Neuronal stem cell (in vitro differentiated cells): ENCODE results near the gene RBMS3.

Source experiments
- DNase-seq: peaks from one replicate; pipeline ENCODE4 v3.0.0-alpha.2; 2013; ENCODE audit warnings: low spot score
- H2AFZ ChIP-seq: one replicate; pipeline ENCODE4 v1.6.1; 2013; ENCODE audit warnings: mild to moderate bottlenecking, low read length, inconsistent platforms
- H2AK5ac ChIP-seq: 2 replicates; pipeline ENCODE4 v1.6.1; 2013; ENCODE audit warnings: low read depth, mild to moderate bottlenecking, inconsistent platforms, low read length, moderate library complexity, mixed read lengths
- H2BK120ac ChIP-seq: 2 replicates; pipeline ENCODE4 v1.6.1; 2013; ENCODE audit warnings: low read depth, mild to moderate bottlenecking, inconsistent platforms, low read length, moderate library complexity, mixed read lengths
- H2BK12ac ChIP-seq: one replicate; pipeline ENCODE4 v1.6.1; 2013; ENCODE audit warnings: low read length, inconsistent platforms
- H2BK15ac ChIP-seq: 2 replicates; pipeline ENCODE4 v1.6.1; 2013; ENCODE audit warnings: mild to moderate bottlenecking, low read length, inconsistent platforms, mixed read lengths
- H2BK5ac ChIP-seq: one replicate; pipeline ENCODE4 v1.6.1; 2013; ENCODE audit warnings: inconsistent platforms, mild to moderate bottlenecking, low read length, moderate library complexity
- H3K14ac ChIP-seq: one replicate; pipeline ENCODE4 v1.6.1; 2013; ENCODE audit warnings: low read length, inconsistent platforms
- H3K18ac ChIP-seq: 2 replicates; pipeline ENCODE4 v1.6.1; 2013; ENCODE audit warnings: low read length, inconsistent platforms
- H3K23ac ChIP-seq: 2 replicates; pipeline ENCODE4 v1.6.1; 2013; ENCODE audit warnings: low read depth, mild to moderate bottlenecking, mixed read lengths, low read length, inconsistent platforms; ENCODE audit not compliant: poor library complexity
- H3K27ac ChIP-seq: replicated peaks from 3 replicates; pipeline ENCODE4 v1.5.1; 2013; ENCODE audit warnings: low read length, inconsistent platforms
- H3K27me3 ChIP-seq, 3 experiments: 2 replicates each; pipeline ENCODE4 v1.6.1; 2013; ENCODE audit warnings: low read length in 3 of 3, mild to moderate bottlenecking in 2 of 3, inconsistent platforms in 1 of 3, low read depth in 1 of 3, mixed read lengths in 1 of 3, moderate library complexity in 1 of 3; ENCODE audit not compliant: control insufficient read depth in 3 of 3, insufficient read depth in 3 of 3
- H3K36me3 ChIP-seq, 2 donors: replicated peaks in 1 of 2; 2 replicates each; pipeline ENCODE4 v1.6.1; 2013; ENCODE audit warnings: low read length in 2 of 2; ENCODE audit not compliant: control insufficient read depth in 2 of 2, insufficient read depth in 2 of 2
- H3K4ac ChIP-seq: 2 replicates; pipeline ENCODE4 v1.6.1; 2013; ENCODE audit warnings: inconsistent platforms, mild to moderate bottlenecking, low read length, moderate library complexity
- H3K4me1 ChIP-seq, 2 donors: 1 replicate in 1 of 2; 2 replicates in 1 of 2; pipeline ENCODE4 v1.6.1; 2013; ENCODE audit warnings: low read length in 2 of 2, low read depth in 1 of 2; ENCODE audit not compliant: control insufficient read depth in 2 of 2, insufficient read depth in 1 of 2
- H3K4me2 ChIP-seq: one replicate; pipeline ENCODE4 v1.6.1; 2013; ENCODE audit warnings: mild to moderate bottlenecking, low read length, inconsistent platforms; ENCODE audit not compliant: insufficient read depth, poor library complexity, severe bottlenecking
- H3K4me3 ChIP-seq, 2 donors: 2 replicates each; pipeline ENCODE4 v1.5.1; 2013; ENCODE audit warnings: low read length in 2 of 2, mild to moderate bottlenecking in 2 of 2, inconsistent platforms in 1 of 2, moderate library complexity in 1 of 2
- H3K79me1 ChIP-seq: one replicate; pipeline ENCODE4 v1.6.1; 2013; ENCODE audit warnings: low read depth, mild to moderate bottlenecking, inconsistent platforms, low read length, moderate library complexity
- H3K9ac ChIP-seq: one replicate; pipeline ENCODE4 v1.6.1; 2013; ENCODE audit warnings: mild to moderate bottlenecking, low read depth, low read length, inconsistent platforms; ENCODE audit not compliant: poor library complexity
- H3K9me3 ChIP-seq, 2 donors: replicated peaks in 1 of 2; 2 replicates each; pipeline versions ENCODE3 to v1.6.1; 2013; ENCODE audit warnings: low read length in 2 of 2, mild to moderate bottlenecking in 2 of 2, inconsistent platforms in 1 of 2, low read depth in 1 of 2, mixed read lengths in 1 of 2, moderate library complexity in 1 of 2; ENCODE audit not compliant: control insufficient read depth in 2 of 2, insufficient read depth in 1 of 2
- H4K8ac ChIP-seq: one replicate; pipeline ENCODE4 v1.6.1; 2013; ENCODE audit warnings: low read depth, mild to moderate bottlenecking, inconsistent platforms, low read length, moderate library complexity
- H4K91ac ChIP-seq: one replicate; pipeline ENCODE4 v1.6.1; 2013; ENCODE audit warnings: low read length, low read depth, mild to moderate bottlenecking, inconsistent platforms; ENCODE audit not compliant: poor library complexity
- WGBS, 2 donors: extraction: QIAGEN DNeasy Blood & Tissue Kit; methylation state at CpG; one replicate each; pipeline ENCODE4 v1.1.7; 2013; ENCODE audit warnings: missing lambda C conversion rate in 2 of 2, mixed read lengths in 1 of 2; ENCODE audit not compliant: insufficient read length in 2 of 2, insufficient replicate concordance in 1 of 2; ENCODE audit errors: extremely low coverage in 2 of 2; 5-methylcytosine and 5-hydroxymethylcytosine counted together

RBMS3 gene

DNA sequence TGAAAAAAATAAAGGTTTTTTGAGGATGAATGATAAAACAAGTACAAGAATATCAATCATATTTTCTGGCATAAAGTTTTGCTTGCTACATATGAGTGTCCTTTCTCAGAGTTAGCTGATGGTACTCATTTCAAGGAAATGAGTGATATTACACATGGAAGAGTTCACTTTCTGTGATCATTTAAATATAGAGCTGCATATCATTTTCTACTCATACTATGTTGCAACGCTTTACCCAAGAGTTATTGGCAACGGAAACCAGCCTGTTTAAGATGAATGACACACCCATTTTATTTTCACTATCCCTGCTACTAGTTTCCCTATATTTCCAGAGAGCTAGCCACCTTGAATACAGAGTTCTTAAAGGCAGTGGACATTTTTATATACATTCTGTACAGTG lies 35.4 kb upstream of the RBMS3 start:
- Histone ChIP-seq H3K79me1 (no peaks in the 10 kb centered on the region), H2BK12ac (no peak overlapping the region), H3K36me3 (no peaks in the 10 kb centered on the region), H3K9ac (no peak overlapping the region), H3K27ac (no peak overlapping the region), H3K4me2 (no peak overlapping the region), H2BK120ac (no peak overlapping the region), H3K18ac (no peak overlapping the region), H4K8ac (no peak overlapping the region), H3K4me3 (no peak overlapping the region), H3K14ac (no peak overlapping the region), H3K9me3 (peaks cover 0 to 11% of the 10 kb centered on the region in 2 donors), H4K91ac (no peak overlapping the region), H2AFZ (no peak overlapping the region), H2BK5ac (no peak overlapping the region), H3K23ac (no peak overlapping the region), H3K4me1 (no peaks in the 10 kb centered on the region), H3K27me3 (no peaks in the 10 kb centered on the region), H3K4ac (no peak overlapping the region), H2BK15ac (no peak overlapping the region), H2AK5ac (no peak overlapping the region)
- no CpG with 5 or more reads among the region's 2 CpGs for WGBS, 2 donors
- DNase-seq, result no peak

DNA sequence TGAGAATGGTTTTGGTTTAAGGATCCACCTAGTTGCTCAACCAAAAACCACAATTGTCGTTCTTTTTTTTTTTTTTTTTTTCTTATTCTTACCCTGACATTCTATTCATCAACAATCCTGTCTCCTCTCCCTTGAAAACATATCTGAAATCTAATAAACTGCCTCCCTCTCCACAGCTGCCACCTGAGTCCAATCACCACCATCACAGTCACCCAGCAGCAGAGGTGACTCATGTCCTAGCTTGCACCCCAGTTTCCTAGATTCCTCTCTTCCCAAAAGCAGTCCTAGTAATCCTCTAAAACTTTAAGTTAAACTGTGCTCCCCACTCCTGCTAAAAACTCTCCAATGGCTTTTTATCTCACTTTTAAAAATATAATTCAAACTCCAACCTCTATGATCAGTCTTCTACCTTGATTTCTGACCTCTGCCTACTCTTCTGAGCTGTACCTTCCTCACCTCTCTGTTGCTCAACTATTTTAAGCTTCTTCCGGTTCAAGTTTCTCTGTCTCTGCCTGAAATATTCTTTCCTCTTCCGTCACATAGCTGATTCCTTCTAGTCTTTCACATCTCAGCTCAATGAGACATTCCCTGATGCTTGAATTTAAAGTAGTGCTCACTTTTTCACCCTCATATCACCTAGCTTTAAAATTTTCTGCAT lies 33.7 kb upstream of the RBMS3 start:
- Histone ChIP-seq H2AK5ac (no peak overlapping the region), H3K14ac (no peak overlapping the region), H2BK5ac (no peak overlapping the region), H2BK15ac (no peak overlapping the region), H3K9me3 (no peaks in the 10 kb centered on the region), H3K9ac (no peak overlapping the region), H3K18ac (no peak overlapping the region), H3K23ac (no peak overlapping the region), H3K27ac (no peak overlapping the region), H3K4me1 (no peaks in the 10 kb centered on the region), H4K8ac (no peak overlapping the region), H2AFZ (no peak overlapping the region), H2BK120ac (no peak overlapping the region), H2BK12ac (no peak overlapping the region), H3K4me2 (no peak overlapping the region), H3K79me1 (no peaks in the 10 kb centered on the region), H3K36me3 (no peaks in the 10 kb centered on the region), H4K91ac (no peak overlapping the region), H3K4ac (no peak overlapping the region), H3K4me3 (no peak overlapping the region), H3K27me3 (no peaks in the 10 kb centered on the region)
- no CpG with 5 or more reads among the region's 3 CpGs for WGBS, 2 donors
- DNase-seq, result no peak

DNA sequence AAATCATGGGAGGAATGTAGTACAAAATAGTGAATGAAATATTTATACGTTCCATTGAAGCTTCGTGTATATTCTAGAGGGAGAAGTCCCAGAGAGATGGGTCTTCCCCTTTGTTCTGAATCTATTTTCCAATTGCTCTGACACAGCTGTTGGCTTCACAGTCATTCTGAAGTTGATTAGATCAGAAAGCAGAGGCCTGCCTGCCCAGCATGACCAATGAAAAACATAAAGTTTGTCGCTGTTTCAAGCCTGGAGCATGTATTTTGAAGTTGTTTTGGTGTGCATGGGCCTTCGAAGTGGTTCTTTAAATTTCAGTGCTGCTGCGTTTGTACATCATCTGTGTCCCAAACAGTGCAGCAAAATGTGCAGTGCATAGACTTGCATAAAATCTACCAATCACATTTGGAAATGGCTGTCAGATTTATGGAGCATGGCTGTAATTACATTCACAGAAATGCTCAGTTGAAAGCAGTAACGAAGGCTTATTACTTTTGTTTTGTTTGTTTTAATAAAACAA lies 31.0 kb upstream of the RBMS3 start:
- Histone ChIP-seq H3K14ac (no peak overlapping the region), H2BK5ac (no peak overlapping the region), H3K23ac (no peak overlapping the region), H3K4ac (no peak overlapping the region), H3K9ac (no peak overlapping the region), H3K27ac (no peak overlapping the region), H2BK12ac (no peak overlapping the region), H2AFZ (peak overlapping the region; percentile 61), H3K4me1 (no peaks in the 10 kb centered on the region), H3K36me3 (no peaks in the 10 kb centered on the region), H3K18ac (no peak overlapping the region), H3K27me3 (no peaks in the 10 kb centered on the region), H2AK5ac (no peak overlapping the region), H2BK15ac (no peak overlapping the region), H3K79me1 (no peaks in the 10 kb centered on the region), H3K4me2 (no peak overlapping the region), H2BK120ac (no peak overlapping the region), H4K8ac (no peak overlapping the region), H3K9me3 (no peaks in the 10 kb centered on the region), H4K91ac (no peak overlapping the region), H3K4me3 (no peak overlapping the region)
- DNase-seq, result no peak
- WGBS, 2 donors, result no CpG with 5 or more reads among the region's 6 CpGs

DNA sequence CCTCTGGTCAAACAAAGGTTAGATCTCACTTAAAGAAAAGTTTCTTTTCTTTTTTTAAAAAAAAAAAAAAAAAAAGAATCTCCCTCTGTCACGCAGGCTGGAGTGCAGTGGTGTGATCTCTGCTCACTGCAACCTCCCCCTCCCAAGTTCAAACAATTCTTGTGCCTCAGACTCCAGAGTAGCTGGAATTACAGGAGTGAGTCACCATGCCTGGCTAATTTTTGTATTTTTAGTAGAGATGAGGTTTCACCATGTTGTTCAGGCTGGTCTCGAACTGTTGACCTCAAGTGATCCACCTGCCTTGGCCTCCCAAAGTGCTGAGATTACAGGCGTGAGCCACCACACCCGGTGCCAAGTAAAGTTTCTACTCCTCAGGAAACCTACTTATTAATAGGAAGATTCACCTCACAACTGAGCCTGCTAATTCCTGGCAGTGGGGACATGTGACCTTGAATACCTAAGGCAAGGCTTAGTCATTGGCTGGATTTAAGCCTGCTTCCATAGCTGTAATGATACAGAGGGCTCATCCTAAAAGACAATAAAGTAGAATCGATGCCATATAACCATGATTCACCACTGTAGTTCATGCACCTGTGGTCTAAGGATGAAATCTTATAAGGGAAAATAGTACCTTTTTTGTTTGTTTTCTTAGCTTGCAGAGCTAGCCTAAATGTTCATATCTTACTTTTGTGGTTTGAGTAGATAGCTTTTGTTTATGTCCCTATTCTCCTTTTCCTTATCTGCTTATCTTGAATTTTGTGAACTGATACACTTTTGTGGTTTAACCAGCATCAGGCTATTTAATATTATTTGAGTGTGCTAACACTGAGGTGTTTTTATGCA lies 24.8 kb upstream of the RBMS3 start:
- Histone ChIP-seq H4K91ac (no peak overlapping the region), H3K36me3 (no peaks in the 10 kb centered on the region), H2BK5ac (no peak overlapping the region), H4K8ac (no peak overlapping the region), H3K14ac (no peak overlapping the region), H3K27ac (no peak overlapping the region), H3K18ac (no peak overlapping the region), H2AK5ac (no peak overlapping the region), H3K4me1 (no peaks in the 10 kb centered on the region), H2BK12ac (no peak overlapping the region), H2AFZ (no peak overlapping the region), H3K23ac (no peak overlapping the region), H3K9ac (no peak overlapping the region), H2BK15ac (no peak overlapping the region), H2BK120ac (no peak overlapping the region), H3K4ac (no peak overlapping the region), H3K9me3 (no peaks in the 10 kb centered on the region), H3K79me1 (no peaks in the 10 kb centered on the region), H3K4me2 (no peak overlapping the region), H3K27me3 (no peaks in the 10 kb centered on the region), H3K4me3 (no peak overlapping the region)
- DNase-seq, result no peak
- no CpG with 5 or more reads among the region's 5 CpGs for WGBS, 2 donors
